Endodermal cell (in vitro differentiated cells): ENCODE results near the gene PTPN12. TPM values are rescaled to one million over a fixed set of nuclear protein-coding genes. Genes with fewer than 3 reads are reported as not detected.

ENCODE experiments used
- DNase-seq: peaks from one replicate; pipeline ENCODE4 v3.0.0-alpha.2; 2017
- H3K27ac ChIP-seq: 2 replicates; pipeline ENCODE4 v1.5.1; 2013; ENCODE audit warnings: mild to moderate bottlenecking, low read depth, low read length, moderate library complexity
- H3K27me3 ChIP-seq: 2 replicates; pipeline ENCODE4 v1.6.1; 2013; ENCODE audit warnings: mild to moderate bottlenecking, low read length, moderate library complexity; ENCODE audit not compliant: insufficient read depth, control insufficient read depth, poor library complexity, severe bottlenecking
- H3K36me3 ChIP-seq: 2 replicates; pipeline ENCODE4 v1.7.0; 2013; ENCODE audit warnings: mild to moderate bottlenecking, low read length, moderate library complexity; ENCODE audit not compliant: control insufficient read depth, insufficient read depth
- H3K4me1 ChIP-seq: one replicate; pipeline ENCODE4 v1.7.0; 2013; ENCODE audit warnings: low read length; ENCODE audit not compliant: control insufficient read depth, insufficient read depth
- H3K4me3 ChIP-seq: 2 replicates; pipeline ENCODE4 v1.5.1; 2013; ENCODE audit warnings: mild to moderate bottlenecking, low read length, moderate library complexity
- H3K9ac ChIP-seq: 2 replicates; pipeline ENCODE4 v1.6.1; 2013; ENCODE audit warnings: mild to moderate bottlenecking, low read length, moderate library complexity; ENCODE audit not compliant: poor library complexity, severe bottlenecking; ENCODE audit errors: extremely low read depth
- H3K9me3 ChIP-seq: 2 replicates; pipeline ENCODE4 v1.6.1; 2013; ENCODE audit warnings: mild to moderate bottlenecking, low read length, moderate library complexity; ENCODE audit not compliant: control insufficient read depth
- H3K27ac Mint-ChIP-seq: 2 replicates; pipeline ENCODE4 v1.8.0; 2020; ENCODE audit warnings: mixed read lengths
- H3K27me3 Mint-ChIP-seq: 2 replicates; pipeline ENCODE4 v1.8.0; 2021; ENCODE audit warnings: mild to moderate bottlenecking, mixed read lengths; ENCODE audit not compliant: insufficient read depth
- H3K36me3 Mint-ChIP-seq: 2 replicates; pipeline ENCODE4 v1.8.0; 2020; ENCODE audit warnings: low read depth, mixed read lengths
- H3K4me1 Mint-ChIP-seq: 2 replicates; pipeline ENCODE4 v1.8.0; 2020; ENCODE audit warnings: mixed read lengths
- H3K4me3 Mint-ChIP-seq: 2 replicates; pipeline ENCODE4 v1.8.0; 2020; ENCODE audit warnings: mild to moderate bottlenecking, moderate library complexity, mixed read lengths
- H3K9me3 Mint-ChIP-seq: 2 replicates; pipeline ENCODE4 v1.8.0; 2020; ENCODE audit warnings: mild to moderate bottlenecking, mixed read lengths
- CTCF ChIP-seq: fragments of 200-600 bp; sonication (generic); conservative IDR thresholded peaks from 2 replicates; pipeline ENCODE4 v1.5.0; 2021; ENCODE audit warnings: antibody characterized with exemption, mild to moderate bottlenecking
- WGBS, 2 experiments: methylation state at CpG; one replicate each; pipeline versions ENCODE4 v1.1.5 to v1.1.7; 2013; ENCODE audit warnings: missing lambda C conversion rate in 2 of 2, mixed read lengths in 1 of 2; ENCODE audit not compliant: insufficient coverage in 1 of 2, insufficient read length in 1 of 2; 5-methylcytosine and 5-hydroxymethylcytosine counted together
- total RNA-seq, 2 donors: library from RNA; stranded (reverse); fragmentation: NEBNext Ultra II Directional in 1 of 2; extraction: Animal tissue kit (Norgen Biotek cat#: 25700) in 1 of 2; gene quantifications; 2 replicates in 1 of 2; 3 replicates in 1 of 2; pipeline ENCODE4 v1.2.1, GENCODE V29; 2021

The PTPN12 gene
- total RNA-seq, 2 donors from 2014 or later: 147 to 158 TPM

DNA sequence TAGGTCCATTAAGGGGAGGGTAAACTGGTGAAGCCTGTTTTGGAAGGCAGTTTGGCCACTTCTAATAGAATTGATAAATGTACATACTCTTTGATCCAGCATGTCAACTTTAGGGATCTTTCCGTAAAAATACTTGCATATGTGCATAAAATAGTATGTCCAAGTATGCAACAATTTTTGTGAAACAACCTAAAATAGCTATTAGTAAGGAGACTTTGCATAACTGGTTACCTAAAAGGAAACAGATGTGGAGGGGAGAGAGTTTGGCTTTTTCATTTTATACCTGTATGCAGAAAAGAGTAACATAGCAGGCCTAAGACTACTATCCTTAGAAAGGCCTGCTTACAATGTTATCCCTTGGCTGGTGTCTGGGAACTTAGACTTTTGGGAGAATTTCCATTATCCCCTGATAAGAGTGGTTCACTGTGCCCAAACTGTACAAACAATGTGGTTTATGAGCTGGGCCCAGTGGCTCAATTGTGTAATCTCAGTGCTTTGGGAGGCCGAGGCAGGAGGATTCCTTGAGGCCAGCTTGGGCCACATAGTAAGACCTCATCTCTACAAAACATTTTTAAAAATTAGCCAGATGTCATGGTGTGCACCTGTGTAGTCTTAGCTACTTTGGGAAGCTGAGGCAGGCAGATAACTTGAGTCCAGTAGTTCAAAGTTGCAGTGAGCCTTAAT is 21.3 kb downstream of the PTPN12 start:
- H3K9me3 ChIP-seq: no peaks in the 10 kb centered on the region
- no peak overlapping the region for H3K9ac ChIP-seq
- H3K27ac Mint-ChIP-seq: no peak overlapping the region
- no peaks in the 10 kb centered on the region for H3K9me3 Mint-ChIP-seq
- H3K4me3 ChIP-seq: no peak overlapping the region
- H3K27ac ChIP-seq: no peak overlapping the region
- 77 to 100% methylated on average over 2 of the region's 2 CpGs for WGBS, 2 experiments
- H3K27me3 Mint-ChIP-seq: no peaks in the 10 kb centered on the region
- no peak for TF ChIP-seq CTCF
- peaks cover 31% of the 10 kb centered on the region for H3K4me1 Mint-ChIP-seq
- no peak for DNase-seq
- H3K36me3 Mint-ChIP-seq: peaks cover 33% of the 10 kb centered on the region
- H3K27me3 ChIP-seq: no peaks in the 10 kb centered on the region
- no peak overlapping the region for H3K4me3 Mint-ChIP-seq
- peaks cover 4% of the 10 kb centered on the region for H3K4me1 ChIP-seq
- peaks cover 62% of the 10 kb centered on the region for H3K36me3 ChIP-seq

DNA sequence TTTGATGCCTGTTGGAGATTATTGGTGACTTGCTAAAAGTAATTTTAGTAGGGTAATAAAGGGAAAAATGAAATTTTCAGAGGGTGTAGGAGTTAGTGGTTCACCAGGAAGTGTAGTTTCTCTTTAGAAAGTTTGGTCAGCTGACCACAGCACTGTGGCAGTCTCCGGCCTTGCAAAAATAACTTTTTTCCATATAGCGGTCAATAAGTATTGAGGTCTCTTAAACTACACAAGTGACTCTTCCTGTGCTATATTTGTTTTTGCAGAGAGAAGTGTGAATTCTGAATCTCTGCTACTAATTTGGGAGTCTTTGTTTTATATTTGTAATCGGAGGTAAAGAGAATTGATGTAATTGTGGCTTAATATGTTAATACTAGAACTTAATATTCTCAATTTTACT is 24.3 kb downstream of the PTPN12 start:
- H3K36me3 ChIP-seq: peaks cover 43% of the 10 kb centered on the region
- H3K9ac ChIP-seq: no peak overlapping the region
- H3K27me3 ChIP-seq: no peaks in the 10 kb centered on the region
- no peaks in the 10 kb centered on the region for H3K27me3 Mint-ChIP-seq
- no peak overlapping the region for H3K27ac Mint-ChIP-seq
- no peak overlapping the region for H3K4me3 Mint-ChIP-seq
- WGBS, 2 experiments: 46 to 50% methylated on average over 2 of the region's 3 CpGs
- peaks cover 4% of the 10 kb centered on the region for H3K4me1 ChIP-seq
- TF ChIP-seq CTCF: no peak
- H3K27ac ChIP-seq: no peak overlapping the region
- no peaks in the 10 kb centered on the region for H3K9me3 ChIP-seq
- peaks cover 26% of the 10 kb centered on the region for H3K36me3 Mint-ChIP-seq
- DNase-seq: no peak
- H3K4me1 Mint-ChIP-seq: peaks cover 45% of the 10 kb centered on the region
- H3K9me3 Mint-ChIP-seq: no peaks in the 10 kb centered on the region
- H3K4me3 ChIP-seq: no peak overlapping the region

- no peak for DNase-seq
These were observed 26.2 kb downstream of the PTPN12 start for GRCh38 chr7:77563275-77563674.

More at GRCh38 chr7:77563275-77563674, 26.2 kb downstream of the PTPN12 start:
- H3K36me3 ChIP-seq: peaks cover 28% of the 10 kb centered on the region
- no peaks in the 10 kb centered on the region for H3K27me3 ChIP-seq
- no peaks in the 10 kb centered on the region for H3K9me3 ChIP-seq
- H3K36me3 Mint-ChIP-seq: peaks cover 16% of the 10 kb centered on the region
- no peak overlapping the region for H3K9ac ChIP-seq
- no peak overlapping the region for H3K4me3 ChIP-seq
- no peaks in the 10 kb centered on the region for H3K27me3 Mint-ChIP-seq
- TF ChIP-seq CTCF: no peak
- peaks cover 52% of the 10 kb centered on the region for H3K4me1 Mint-ChIP-seq
- 95 to 100% methylated on average over 2 of the region's 2 CpGs for WGBS, 2 experiments
- H3K27ac Mint-ChIP-seq: no peak overlapping the region
- H3K4me3 Mint-ChIP-seq: no peak overlapping the region
- H3K9me3 Mint-ChIP-seq: no peaks in the 10 kb centered on the region
- no peak overlapping the region for H3K27ac ChIP-seq
- H3K4me1 ChIP-seq: peaks cover 3% of the 10 kb centered on the region
